ENCODE data around the gene LMO3.

DNA sequence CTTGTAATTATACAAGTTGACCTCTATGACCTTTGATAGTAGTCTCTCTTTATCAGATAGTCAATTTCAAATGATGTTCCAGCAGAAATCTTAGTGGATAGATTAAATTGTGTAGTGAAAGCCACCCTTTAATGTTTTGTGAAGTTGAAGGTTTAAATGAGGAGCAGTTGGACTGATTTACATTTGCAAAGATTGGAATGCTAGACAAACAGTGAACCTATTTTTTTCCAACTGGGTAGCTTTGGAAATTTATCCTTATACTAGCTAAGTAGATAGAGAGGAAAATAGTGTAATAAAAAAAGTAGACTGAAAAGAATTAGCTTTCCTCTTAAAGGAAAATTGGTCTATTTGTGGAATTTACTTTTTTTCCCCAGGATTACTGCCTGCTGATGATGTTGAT, 53.7 kb downstream of the LMO3 start:
- TF ChIP-seq EZH2 (IDR thresholded peaks at IDR 0.05; ENCODE audit: borderline replicate concordance, low read depth, low read length, poor library complexity, severe bottlenecking), result no peak
- TF ChIP-seq, protein P1, sequence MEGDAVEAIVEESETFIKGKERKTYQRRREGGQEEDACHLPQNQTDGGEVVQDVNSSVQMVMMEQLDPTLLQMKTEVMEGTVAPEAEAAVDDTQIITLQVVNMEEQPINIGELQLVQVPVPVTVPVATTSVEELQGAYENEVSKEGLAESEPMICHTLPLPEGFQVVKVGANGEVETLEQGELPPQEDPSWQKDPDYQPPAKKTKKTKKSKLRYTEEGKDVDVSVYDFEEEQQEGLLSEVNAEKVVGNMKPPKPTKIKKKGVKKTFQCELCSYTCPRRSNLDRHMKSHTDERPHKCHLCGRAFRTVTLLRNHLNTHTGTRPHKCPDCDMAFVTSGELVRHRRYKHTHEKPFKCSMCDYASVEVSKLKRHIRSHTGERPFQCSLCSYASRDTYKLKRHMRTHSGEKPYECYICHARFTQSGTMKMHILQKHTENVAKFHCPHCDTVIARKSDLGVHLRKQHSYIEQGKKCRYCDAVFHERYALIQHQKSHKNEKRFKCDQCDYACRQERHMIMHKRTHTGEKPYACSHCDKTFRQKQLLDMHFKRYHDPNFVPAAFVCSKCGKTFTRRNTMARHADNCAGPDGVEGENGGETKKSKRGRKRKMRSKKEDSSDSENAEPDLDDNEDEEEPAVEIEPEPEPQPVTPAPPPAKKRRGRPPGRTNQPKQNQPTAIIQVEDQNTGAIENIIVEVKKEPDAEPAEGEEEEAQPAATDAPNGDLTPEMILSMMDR (conservative IDR thresholded peaks at IDR 0.05; ENCODE audit: low read depth, low read length), result no peak
